Measurements from ENCODE around the gene ADAMTS16.

GRCh38 chr5:5104550-5104949, 35.6 kb upstream of the ADAMTS16 start:
- TF ChIP-seq EZH2 (IDR thresholded peaks at IDR 0.05): no peak
- TF ChIP-seq FOXP2 (optimal IDR thresholded peaks at IDR 0.05; ENCODE audit: control extremely low read depth, extremely low read length, insufficient read depth): no peak
- no peak for TF ChIP-seq POLR2AphosphoS5 (IDR thresholded peaks at IDR 0.05; ENCODE audit: borderline replicate concordance, low read depth, low read length)
